NB4 (cell line): ENCODE data around the gene LRRC56.

Source experiments
- DNase-seq: peaks from one replicate; pipeline ENCODE4 v3.0.0; 2010; ENCODE audit warnings: low read depth
- H3K4me3 ChIP-seq: one replicate; pipeline ENCODE4 v1.5.1; 2011; ENCODE audit warnings: mild to moderate bottlenecking, low read depth, low read length, moderate library complexity
- MAX ChIP-seq: IDR thresholded peaks from 2 replicates; pipeline ENCODE4 v1.6.1; 2011; ENCODE audit warnings: low read depth, low read length
- MYC ChIP-seq: IDR thresholded peaks from 2 replicates; pipeline ENCODE4 v1.6.1; 2011; ENCODE audit warnings: low read depth, low read length
- POLR2A ChIP-seq: IDR thresholded peaks from 2 replicates; pipeline ENCODE4 v1.6.1; 2011; ENCODE audit warnings: mild to moderate bottlenecking; ENCODE audit not compliant: insufficient read length; ENCODE audit errors: extremely low read depth
- TF ChIP-seq, protein P1 (sequence below): IDR thresholded peaks from one replicate; pipeline ENCODE4 v1.5.1; 2012; ENCODE audit warnings: low read depth, low read length

Gene LRRC56

GRCh38 chr11:504053-504993, 33.0 kb upstream of the LRRC56 start:
- peak overlapping the region; percentile 94 for H3K4me3 ChIP-seq
- DNase-seq: peak; percentile 93
- TF ChIP-seq POLR2A: peak; percentile 11
- TF ChIP-seq, protein P1, sequence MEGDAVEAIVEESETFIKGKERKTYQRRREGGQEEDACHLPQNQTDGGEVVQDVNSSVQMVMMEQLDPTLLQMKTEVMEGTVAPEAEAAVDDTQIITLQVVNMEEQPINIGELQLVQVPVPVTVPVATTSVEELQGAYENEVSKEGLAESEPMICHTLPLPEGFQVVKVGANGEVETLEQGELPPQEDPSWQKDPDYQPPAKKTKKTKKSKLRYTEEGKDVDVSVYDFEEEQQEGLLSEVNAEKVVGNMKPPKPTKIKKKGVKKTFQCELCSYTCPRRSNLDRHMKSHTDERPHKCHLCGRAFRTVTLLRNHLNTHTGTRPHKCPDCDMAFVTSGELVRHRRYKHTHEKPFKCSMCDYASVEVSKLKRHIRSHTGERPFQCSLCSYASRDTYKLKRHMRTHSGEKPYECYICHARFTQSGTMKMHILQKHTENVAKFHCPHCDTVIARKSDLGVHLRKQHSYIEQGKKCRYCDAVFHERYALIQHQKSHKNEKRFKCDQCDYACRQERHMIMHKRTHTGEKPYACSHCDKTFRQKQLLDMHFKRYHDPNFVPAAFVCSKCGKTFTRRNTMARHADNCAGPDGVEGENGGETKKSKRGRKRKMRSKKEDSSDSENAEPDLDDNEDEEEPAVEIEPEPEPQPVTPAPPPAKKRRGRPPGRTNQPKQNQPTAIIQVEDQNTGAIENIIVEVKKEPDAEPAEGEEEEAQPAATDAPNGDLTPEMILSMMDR: no peak

- H3K4me3 ChIP-seq: peak overlapping the region; percentile 94
- TF ChIP-seq, protein P1: no peak
- TF ChIP-seq POLR2A (no peak), MYC (no peak), MAX (no peak)
- DNase-seq: no peak
Observed at GRCh38 chr11:504994-505344, 32.4 kb upstream of the LRRC56 start.

GRCh38 chr11:506238-506994, 30.9 kb upstream of the LRRC56 start:
- TF ChIP-seq MAX (peak; percentile 93), POLR2A (peak; percentile 62), MYC (peak; percentile 95)
- TF ChIP-seq, protein P1: no peak
- peak; percentile 97 for DNase-seq
- H3K4me3 ChIP-seq: peak overlapping the region; percentile 94

DNA sequence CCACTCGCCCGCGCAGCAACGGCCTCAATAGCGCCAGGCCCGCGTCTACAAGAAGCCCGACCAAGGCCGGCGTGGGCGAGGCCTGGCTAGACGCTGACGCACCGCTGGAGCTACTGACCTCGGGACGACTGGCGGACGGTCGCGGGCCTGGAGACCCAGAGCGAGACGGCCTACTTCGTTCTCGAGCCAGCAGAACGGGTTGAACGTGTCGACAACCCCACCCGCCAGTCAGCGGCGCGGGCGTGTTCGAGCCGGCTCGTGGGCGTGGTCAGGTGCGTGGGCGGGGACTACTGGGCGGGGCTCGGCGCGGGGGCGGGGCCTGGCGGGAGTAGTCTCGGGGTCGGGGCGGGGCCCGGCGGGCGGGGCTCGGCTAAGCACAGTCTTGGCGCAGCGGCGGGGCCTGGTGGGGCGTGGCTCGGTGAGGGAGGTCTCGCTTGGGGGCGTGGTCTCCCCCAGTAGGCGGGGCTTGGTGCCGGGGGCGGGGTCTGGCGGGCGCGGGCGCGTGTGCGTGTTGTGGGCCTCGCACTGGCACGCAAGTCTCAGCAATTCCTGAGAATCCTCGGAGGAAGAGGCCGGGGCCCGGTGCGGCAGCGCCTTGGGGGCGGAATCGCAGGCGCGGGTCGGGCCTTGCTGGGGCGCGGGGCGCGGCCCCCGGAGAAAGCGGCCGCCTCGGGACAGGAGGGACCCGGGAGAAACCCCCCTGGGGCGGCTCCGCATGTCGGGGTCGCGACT, 30.2 kb upstream of the LRRC56 start, which contains the start of gene RNH1:
Gene RNH1 (minus strand): TSS at position 248 of the 732 bp plus-strand sequence. CDS start 5,080 bp downstream, outside the sequence.
- TF ChIP-seq POLR2A: peak; percentile 70
- TF ChIP-seq, protein P1: no peak
- peak within 1 kb of the TSS; percentile 94 for H3K4me3 ChIP-seq
- peak; percentile 91 for DNase-seq

DNA sequence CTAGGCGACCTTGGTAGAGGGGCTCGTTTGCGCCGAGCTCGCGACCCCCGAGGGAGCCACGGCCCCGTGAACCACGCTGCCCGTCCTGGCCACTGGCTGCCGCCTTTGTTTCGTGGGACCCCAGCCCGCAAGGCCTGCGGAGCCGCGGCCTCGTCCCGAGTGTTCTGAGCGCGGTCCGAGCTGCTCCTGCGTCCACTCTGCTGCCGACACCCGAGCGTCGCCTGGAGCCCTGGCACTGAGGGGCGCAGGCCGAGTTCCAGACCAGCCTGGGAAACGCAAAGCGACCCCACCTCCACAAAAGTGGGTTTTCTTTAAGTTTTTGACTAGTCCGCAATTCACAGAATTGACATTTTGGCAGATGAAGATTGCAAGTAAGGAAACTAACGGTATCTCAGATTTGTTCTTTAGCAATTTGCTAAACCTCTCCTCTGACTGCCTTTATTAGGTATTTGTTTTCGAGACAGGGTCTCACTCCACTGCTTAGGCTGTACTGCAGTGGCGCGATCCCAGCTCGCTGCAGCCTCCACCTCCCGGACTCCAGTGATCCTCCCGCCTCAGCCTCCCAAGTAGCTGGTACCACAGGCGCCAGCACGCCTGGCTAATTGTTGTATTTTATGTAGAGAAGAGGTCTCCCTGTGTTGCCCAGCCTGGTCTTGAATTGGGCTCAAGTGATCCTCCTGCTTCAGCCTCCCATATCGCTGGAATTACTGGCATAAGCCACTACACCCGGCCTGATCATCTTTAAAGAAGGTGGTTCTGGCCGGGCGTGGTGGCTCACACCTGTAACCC, 29.4 kb upstream of the LRRC56 start:
- TF ChIP-seq, protein P1: no peak
- H3K4me3 ChIP-seq: peak overlapping the region; percentile 43
- no peak for DNase-seq
